ENCODE results near the gene DIO3.

The DIO3 gene

DNA sequence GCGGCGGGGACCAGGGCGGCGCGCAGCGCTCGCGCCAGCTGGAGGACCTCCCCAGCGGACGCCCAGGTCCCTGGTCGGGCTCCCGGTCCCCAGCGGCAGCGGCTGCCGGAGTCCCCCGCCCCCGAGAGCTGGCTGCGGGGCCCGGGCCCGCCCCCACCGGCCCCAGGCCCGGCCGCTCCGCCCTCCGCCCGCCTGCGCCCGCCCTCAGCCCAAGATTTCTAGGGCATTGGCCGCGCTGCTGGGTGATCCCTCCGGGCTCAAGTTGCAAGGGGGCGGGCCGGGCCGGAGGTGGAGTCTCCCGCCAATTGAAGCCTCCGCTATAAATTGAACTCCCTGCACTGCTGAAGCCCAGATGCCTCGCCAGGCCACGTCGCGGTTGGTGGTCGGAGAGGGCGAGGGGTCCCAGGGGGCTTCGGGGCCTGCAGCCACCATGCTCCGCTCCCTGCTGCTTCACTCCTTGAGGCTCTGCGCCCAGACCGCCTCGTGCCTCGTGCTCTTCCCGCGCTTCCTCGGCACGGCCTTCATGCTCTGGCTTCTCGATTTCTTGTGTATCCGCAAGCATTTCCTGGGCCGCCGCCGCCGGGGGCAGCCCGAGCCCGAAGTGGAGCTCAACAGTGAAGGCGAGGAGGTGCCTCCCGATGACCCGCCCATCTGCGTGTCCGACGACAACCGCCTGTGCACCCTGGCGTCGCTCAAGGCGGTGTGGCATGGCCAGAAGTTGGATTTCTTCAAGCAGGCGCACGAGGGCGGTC is at the start of gene DIO3:
Gene DIO3, plus strand, starts transcription at position 351 of the 752 bp plus-strand sequence.
- no peak for DNase-seq

DNA sequence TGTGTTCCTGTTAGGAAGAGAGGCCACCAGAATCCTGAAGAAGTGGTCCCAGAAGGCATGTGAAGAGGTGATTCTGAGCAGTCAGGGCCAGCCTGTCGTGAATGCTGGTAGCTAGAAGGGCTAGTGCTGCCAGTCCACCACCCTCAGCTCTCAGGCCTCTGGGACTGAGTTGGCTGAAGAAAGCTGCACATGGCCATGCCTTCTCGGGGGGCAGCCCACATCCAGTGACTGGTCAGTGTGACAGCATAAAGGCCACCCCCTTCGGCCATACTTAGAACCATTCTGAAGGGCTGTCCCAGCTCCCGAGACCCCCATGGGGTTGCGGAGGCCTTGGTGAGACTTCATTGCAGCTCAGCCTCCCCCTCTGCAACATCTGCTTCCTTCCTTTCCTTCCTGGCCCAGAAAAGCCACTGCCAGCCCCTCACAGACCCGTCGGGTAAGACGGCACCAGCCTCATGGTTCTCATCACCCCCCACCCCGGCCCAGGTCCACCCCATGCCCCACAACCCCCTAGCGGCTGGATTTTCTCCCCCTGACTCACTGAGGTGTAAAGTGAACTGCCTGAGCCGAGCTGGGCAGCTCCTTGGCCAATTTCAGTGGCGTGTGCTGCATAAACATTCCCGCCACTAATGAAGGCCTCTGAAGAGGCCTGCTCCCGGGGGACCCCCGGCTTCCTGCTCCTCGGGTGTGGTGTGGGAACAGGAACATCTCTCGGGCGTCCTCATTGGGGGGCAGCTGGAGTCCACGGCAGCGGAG is 49.5 kb upstream of the DIO3 start:
- no peak for DNase-seq

DNA sequence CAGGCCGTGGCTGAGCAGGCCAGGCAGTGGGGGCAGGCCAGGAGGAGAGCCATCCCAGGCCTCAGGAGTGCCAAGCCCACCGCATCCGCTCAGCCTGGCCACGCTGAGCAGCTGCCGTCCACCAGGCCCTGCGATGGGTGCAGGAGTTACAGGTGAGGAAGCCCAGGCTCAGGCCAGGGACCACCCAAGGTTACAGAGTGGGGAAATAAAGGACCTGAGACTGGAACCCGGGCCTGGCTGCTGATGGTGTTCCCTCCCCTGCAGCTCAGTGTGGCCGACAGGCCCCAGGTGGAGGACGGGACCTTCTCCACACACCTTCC is 49.0 kb upstream of the DIO3 start:
- DNase-seq = no peak

DNA sequence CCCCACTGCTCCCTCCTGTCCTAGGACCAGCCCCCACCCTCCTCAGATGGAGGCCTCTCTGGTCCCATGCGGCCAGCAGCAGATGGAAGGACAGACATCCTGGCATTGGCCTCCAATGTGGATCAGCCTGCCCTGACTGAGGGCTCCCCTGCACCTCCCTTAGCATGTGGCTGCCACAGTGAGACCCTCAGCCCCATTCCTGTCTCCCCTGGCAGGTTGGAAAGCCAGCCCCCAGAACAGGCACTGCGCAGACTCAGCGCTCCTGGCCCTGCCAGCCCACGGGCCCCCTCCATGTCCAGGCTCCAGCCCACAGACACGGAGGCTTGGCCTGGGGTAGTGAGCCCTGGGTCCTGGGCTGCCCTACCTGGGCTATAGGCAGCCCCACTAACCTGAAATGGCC is 47.2 kb upstream of the DIO3 start:
- no peak for DNase-seq

DNA sequence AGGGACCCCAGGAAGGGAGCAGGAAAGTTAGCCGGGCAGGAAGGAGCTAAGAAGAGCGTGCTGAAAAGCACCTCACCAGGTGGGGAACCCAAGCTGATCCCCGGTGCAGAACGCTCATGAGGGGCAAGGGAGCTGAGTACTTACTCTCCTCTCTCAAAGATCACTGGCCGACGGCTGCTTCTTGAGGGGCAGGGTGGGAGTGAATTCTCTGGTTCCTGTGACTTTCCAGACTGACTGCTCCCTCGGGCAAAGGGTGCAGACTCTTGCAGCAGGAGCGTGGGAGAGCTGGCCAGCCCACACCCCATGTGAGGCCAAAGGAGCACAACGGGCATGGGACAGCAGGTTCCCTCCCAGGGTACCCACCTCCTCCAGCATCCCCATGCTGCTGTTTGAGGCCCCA is 44.9 kb upstream of the DIO3 start:
- DNase-seq = no peak

DNA sequence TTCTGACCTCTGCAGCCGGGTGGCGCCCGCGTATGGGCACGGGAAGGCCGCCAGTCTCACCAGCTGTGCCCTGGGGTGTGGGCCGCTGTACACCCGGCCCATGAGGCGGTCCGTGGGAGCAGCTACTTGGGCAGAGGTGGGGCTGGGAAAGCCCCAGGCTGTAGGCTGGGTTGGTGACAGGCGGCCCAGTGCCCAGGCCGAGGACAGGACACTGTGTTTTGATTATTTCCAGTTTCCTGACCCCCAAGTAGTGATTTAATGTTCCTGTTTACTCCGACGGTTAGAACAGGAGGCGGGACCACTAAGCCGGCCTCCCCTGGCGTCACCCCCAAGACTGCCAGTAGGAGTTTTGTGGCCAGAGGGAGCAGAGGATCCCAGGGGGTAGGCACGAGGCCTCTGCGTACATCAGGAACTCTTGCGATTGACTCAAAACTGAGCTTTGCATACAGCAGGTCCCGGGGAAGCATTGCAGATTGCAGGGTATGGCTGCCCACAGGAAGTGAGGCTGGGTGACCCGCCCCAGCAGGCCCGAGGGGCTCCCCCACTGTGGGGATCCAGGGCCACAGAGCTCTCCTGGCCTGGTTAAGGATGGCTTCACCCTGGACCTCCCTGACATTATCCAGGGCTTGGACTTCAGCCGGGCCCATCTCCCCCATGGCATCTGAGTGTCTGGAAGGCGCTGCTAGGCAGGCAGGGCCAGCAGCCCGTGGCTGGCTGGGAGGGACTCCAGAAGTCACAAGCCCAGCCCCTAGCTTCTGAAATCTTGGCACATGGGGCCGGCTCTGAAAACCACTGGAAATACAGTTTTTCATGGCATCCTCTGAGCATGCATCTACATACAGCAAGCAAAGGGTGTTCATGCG is 42.5 kb upstream of the DIO3 start:
- DNase-seq = no peak

DNA sequence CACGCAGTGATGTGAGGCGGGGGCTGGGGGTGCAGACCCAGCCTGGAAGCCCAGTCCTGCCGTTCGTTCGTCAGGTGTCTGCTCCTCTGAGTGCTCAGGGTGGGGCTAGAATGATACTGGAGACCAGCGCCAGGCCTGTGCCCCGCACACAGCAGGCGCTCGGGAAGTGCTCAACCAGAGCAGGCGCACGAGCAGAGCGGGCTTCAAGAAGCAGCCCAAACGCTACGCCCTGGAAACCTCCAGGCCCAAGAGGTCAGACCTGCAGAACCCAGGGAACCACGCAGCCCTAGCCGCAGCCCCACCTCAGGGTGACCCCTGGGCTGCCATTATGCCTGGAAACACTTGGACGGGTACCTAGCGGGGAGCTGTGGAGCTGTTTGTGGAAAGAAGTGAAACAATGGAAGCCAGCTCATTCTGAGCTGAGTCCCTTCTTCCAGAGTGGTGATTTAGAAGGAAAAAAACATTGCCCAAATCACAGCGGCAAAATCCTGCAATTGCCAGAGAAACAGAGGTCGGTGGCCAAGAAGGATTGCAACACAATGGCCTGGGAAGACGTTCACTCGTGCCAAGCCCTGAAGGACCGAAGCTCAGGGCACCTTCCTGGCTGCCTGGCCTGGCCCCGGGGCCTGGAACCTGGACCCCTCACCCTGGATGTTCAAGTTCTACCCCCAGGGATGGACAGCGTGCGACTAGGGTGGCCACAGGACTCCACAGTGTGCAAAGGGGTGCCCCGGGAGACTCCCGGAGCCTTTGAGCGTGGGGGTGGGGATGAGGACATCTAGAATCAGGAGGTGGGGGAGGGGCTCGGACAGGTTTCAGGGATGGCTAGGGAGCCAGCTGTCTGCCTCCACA is 40.4 kb upstream of the DIO3 start:
- no peak for DNase-seq

DNA sequence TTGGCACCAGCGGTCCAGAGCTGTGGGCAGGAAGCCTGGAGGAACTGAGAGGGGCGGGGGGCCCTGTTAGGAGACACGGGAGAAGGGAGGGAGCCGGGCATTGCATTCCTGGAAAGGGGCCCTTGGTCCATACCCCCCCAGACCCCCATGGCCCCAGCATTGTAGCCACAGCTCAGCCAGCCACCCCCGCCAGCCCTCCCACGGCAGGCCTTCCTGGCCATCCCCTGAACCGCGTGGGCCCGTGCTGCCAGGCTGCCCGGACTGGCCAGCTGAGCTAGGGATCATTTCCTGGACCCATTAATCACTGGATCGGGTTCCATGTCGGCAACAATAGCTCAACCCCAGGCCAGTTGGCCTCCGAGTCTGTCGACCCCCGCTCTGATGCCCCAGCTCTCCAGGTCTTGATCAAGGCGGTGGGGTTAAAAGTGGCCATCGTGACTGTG is 39.8 kb upstream of the DIO3 start:
- DNase-seq = no peak

DNA sequence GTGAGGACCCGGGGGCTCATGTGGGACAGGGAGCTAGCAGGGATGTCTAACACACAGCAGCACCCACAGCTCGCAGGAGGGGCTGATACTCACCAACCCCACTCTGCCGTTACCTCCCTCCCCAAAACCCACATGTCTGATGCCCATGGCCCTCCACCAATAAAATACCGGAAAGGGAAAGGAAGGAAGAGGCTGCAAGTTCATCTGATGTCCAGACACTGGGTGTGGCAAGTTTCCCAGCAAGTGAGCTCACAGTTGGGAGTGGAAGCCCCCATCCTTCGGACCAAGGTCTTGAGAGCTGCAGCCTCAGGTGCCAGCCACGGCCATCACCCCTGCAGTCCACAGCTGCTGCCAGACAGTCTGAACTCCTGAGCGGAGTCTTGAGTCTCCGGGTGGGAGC is 39.3 kb upstream of the DIO3 start:
- DNase-seq = no peak

DNA sequence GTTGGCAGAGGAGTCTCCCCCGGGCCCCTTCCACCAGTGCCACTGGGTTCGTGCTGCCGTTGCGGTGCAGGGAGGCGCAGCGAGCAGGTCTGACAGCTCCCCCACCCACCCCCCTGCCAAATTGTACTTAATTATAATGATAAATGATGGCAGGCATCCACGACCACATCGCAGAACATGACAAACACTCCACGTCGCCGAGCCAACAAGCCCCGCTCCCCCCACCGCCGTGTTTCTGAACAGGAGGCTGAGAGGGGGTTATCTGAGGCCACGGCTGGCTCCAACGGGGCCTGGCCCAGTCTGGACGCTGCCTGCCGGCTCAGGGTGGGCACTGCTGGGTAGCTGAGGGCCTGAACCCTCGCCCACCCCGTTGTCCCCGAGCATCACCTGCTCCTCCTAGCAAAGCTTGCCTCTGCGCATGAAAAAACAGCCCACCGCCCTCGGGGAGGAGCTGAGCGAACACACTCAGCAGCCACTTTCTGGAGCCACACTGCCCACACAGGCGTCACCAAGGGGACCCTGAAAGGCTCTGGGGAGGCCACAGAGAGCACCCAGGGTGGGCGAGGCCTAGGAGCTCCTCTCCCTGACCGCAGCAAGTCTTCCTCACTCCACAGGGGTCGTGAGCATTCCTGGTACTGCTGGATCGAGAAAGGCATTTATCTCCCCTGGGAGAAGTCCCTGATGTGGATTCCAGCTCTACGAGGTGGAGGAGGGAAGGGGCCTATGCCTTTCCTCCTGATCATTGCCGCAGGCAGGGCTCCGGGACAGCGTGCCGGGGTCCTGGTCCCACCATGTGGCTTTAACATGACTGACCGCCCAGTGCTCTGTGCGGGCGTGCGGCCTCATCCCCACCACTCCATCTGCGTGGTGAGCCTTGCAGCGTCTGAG is 35.4 kb upstream of the DIO3 start:
- DNase-seq = peak; percentile 94

DNA sequence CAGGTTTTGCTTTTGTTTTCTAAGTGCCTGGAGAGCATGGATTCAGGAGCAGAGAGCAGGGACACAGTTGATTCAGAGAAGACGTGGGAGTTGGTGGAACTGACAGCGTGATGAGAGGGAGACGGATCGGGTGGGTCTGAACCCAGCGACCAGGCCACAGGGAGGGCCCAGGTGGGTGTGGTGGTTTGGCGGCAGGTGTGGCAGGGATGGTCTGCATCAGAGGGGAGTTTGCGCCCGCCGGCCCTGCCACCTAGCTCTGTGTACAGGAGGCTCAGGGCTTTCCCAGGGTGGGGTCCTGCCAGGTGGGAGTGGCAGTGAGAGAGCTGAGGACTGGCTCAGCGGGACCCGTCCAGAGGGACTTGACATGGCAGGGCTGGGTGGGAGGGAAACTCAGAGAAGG is 33.3 kb upstream of the DIO3 start:
- DNase-seq = no peak

DNA sequence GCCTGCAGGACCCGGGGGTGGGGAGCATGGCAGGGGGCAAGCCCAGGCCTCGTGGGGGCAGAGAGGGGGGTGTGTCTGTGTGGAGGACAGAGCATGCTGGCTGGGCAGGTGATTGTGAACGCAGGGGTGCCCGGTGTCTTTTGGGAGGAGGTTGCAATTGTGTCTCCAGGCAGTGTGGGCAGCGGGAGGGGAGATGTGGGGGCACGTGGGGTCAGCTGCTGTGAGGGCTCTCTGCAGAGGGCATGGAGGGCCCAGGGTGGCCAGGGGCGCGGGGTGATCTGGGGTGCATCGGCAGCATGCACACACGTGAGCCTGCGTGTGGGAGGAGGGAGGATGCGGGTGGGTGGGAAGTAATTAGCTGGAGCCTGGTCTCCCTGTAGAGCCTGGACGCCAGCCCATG is 32.2 kb upstream of the DIO3 start:
- DNase-seq = no peak

DNA sequence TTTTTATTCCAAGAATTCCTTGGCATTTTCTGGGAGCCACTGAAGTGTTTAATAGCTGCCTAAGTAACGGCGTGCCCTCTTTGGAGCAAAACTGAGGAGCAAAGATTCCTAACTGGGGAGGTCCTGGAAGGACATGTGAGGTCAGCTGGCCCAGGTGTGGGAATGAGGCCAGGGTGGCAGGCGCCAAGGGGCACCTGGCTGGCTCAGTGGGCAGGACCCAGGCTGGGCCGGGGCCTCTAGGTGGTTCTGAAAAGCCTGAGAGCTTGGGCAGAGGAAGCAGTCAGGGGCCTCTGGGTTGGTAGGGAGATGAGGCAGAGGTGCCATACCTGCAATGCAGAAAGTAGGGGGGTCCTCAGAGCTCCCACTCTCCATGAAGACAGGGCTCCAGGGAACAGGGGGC is 27.1 kb upstream of the DIO3 start:
- no peak for DNase-seq

DNA sequence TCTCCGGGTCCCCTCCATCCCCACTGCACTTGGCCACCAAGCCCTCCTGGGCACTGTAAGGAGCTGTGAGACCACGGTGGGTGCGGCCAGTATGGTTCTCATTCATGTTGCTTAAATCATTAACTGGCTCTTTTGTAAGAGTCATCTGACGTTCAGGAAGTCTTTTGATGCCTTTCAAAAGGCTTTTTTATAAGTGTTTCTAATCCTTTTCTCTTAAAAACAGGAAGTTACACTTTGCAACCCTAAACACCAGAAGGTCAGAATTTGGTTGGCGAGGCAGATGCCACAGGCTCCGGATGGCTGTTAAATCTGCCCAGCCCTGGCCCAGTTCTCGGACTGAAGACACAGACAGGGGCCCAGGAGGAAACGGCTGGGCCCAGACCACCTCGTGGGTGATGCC is 26.1 kb upstream of the DIO3 start:
- no peak for DNase-seq

DNA sequence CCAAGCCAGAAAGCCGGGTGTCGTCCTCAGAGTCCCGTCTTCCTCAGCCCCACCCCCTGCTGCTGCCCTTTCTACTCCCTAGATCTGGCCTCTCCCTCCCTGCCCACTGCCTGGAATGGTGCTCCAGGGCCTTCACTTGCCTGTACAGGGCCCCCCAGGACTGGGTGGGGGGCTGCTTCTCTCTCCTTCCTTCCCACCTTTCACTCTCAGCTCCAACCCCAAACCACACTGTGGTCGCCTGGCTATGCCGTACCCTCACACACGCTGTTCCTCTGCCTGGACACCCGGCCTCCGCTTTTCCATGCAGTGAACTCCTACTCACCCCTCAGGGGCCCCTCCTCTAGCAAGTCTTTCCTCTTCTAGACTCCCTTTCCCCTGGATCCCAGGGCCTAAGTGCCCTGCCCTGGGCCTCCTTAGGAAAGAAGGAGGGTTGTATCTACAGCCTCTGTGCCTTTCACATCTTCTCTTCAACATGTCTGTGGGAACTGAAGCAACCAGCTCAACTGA is 25.5 kb upstream of the DIO3 start:
- no peak for DNase-seq

DNA sequence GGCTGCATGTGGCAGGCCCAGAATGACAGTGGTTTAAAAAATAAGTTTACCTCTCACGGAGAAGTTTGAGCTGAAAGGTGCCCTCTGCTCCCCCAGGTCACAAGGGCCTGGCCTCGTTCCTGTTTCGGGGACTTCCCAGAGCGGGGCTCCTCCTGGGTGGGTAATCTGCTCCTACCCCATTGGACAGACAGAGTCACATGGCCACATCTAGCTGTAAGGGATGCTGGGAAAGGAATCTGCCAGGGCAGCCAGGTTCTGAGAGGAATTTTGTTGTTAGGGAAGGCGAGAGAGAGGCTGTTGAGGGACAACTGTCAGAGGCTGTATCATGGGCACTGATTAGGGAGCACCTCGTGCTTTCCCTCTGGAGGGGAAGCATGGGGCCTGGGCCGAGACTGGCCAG is 24.0 kb upstream of the DIO3 start:
- DNase-seq = no peak

DNA sequence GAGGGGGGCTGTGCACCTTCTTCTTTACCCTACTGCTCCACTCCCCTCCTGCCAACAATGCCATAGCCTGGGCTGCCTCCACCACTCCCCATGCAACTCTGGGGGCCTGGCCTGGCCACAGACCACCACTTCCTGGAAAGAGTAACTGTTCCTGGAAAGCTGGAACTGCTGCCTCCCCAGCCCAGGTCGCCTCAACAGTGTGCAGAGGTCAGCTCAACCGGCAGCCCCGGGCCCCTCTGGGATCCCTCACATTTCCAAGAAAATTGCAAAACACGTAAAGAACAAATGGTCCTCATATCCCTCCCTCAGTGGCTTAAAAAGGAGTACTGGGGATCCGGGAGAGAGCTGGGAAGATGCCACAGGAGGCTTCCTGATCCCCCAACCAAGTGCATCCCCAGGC is 22.4 kb upstream of the DIO3 start:
- DNase-seq = no peak

DNA sequence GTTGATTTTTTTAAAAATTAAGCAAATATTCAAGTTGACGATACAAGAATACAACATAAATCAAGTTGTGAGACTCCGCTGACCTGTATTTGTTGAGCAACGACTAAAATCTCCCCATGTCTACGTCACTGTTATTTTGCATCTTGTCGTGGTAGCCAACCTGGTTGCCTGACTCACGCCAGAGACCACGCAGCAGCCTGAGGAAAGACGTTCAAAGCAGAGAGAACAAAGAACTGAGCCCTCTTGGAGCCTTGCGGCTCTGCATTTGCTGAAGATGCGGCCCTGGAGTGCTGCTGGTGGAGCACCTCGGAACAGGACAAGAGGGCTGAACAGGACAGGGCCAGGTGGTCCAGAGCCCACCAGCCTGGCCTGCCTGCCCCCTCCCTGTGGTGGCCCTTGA is 21.4 kb upstream of the DIO3 start:
- DNase-seq = no peak

DNA sequence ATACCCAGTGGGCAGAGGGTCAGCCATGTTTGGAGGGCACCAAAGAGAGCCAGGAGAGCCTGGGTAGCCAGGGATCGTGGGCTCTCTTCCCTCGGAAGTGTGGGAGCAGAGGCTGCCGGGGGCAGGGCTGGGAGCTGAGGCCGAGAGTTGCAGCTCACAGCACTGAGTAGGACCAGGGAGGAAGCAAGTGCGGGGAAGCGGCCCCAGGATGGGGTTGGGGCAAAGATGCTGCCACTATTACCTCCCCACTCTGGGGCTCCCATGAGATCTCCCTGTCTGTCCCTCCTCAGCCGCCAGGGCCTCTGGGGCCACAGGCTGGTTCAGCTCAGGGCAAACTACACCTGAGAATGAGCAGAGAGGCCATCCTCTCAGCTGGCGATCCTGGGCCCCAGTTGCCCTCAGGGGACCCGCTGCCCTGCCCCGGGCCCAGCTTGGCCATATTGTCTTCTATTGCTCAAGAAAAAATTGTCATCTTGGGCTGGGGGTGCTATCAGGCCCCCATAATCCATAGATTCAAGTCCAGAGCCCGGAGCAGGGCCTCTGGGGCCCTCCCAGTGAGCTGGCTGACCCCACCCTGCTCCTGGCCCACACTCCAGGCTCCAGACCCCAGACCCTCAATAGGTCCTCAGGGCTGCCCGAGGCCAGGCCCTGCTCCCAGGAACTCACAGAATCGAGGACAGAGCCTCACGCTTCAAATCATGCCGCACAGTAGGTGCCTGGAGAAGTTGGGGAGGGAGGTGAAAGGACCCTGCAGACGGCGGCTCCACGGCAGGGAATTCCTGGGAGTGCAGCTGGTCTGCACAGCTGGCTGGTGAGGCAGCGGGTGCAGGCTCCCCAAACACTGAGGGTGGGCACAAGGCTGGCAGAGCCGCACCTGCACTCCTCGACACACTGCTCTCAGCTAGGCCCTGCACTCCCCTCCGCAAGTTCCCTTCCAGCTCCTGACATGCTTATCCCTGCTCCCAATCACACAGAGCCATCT is 20.5 kb upstream of the DIO3 start:
- no peak for DNase-seq

DNA sequence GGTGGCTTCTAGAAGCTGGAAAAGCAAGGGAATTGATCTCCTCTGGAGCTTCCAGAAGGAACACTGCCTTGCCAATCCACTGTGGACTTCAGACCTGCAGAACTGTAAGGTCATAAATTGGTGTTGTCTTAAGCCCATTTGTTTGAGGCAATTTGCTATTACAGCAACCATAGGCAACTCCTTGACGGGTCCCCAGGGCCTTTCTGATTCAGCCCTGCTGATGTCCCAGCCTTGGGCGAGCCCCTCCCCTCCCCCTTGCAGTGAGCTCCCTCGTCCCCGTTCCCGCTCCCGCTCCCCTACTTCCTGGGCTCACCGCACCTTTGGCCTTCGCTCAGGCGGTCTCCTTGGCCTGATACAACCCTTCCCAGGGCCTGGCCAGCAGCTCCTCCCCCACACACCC is 18.9 kb upstream of the DIO3 start:
- DNase-seq = no peak
